ENCODE results near the gene TMEM179.

TMEM179 gene

DNA sequence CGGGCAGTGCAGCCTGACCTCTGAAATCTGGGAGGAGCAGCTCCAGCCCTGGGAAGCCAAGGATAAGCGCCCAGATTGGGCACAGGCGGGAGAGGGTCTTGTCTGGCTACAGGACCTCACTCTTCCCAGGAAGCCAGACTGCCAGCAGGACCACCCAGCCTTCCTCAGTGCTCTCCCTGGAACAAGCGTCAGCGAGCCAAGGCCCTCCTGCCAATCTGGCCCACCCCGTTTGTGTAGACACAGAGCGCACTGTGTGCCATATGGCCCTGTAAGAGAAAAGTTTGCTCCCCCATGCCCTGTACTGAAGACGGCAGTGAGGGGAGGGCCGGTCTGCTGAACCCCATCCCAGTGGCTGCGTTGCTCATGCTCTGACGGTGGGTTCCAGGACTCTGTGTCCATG, 26.3 kb downstream of the TMEM179 start:
- no peak for DNase-seq (ENCODE audit: low read depth, low spot score)
- H3K27me3 ChIP-seq (ENCODE audit: control insufficient read depth, insufficient read depth, low read length): no peaks in the 10 kb centered on the region
- H3K4me3 ChIP-seq (ENCODE audit: low read length): no peak overlapping the region
- no peaks in the 10 kb centered on the region; the same call in 1 of the 2 replicates for H3K36me3 ChIP-seq (ENCODE audit: control insufficient read depth, insufficient read depth, low read length)
- H3K4me1 ChIP-seq (ENCODE audit: control insufficient read depth, insufficient read depth, low read length): no peaks in the 10 kb centered on the region; the same call in 1 of the 2 replicates
- H3K27ac ChIP-seq (ENCODE audit: low read length): no peak overlapping the region
- no peaks in the 10 kb centered on the region for H3K9me3 ChIP-seq (ENCODE audit: control insufficient read depth, insufficient read depth, low read length)
- no CpG with 5 or more reads among the region's 11 CpGs for WGBS (ENCODE audit: insufficient coverage, insufficient read length)

DNA sequence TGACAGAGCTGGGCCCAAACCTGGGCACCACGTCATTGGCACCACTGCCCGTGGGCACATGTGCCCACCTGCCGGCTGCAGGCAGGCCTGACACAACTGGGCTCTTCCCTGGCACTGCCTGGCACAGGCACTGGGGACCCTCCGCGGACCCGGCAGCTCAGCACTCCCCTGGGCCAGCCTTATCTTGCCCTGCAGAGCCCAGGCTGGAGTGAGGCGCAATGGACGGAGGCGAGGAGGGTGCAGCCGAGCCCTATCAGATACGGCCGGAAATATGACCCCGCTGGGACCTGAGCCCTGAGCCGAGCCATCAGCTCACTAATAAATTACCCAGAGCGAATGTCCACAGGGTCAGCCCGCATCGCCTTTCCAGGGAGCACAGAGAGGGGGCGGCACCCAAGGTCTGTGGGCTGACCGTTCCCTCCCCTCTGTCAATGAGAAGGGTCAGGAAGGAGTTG, 26.7 kb downstream of the TMEM179 start:
- DNase-seq (ENCODE audit: low read depth, low spot score): no peak
- Histone ChIP-seq H3K27ac (ENCODE audit: low read length) (no peak overlapping the region), H3K4me3 (ENCODE audit: low read length) (no peak overlapping the region), H3K4me1 (ENCODE audit: control insufficient read depth, insufficient read depth, low read length) (no peaks in the 10 kb centered on the region; the same call in 1 of the 2 replicates), H3K36me3 (ENCODE audit: control insufficient read depth, insufficient read depth, low read length) (no peaks in the 10 kb centered on the region; the same call in 1 of the 2 replicates), H3K27me3 (ENCODE audit: control insufficient read depth, insufficient read depth, low read length) (no peaks in the 10 kb centered on the region), H3K9me3 (ENCODE audit: control insufficient read depth, insufficient read depth, low read length) (no peaks in the 10 kb centered on the region)
- WGBS (ENCODE audit: insufficient coverage, insufficient read length): no CpG with 5 or more reads among the region's 19 CpGs

DNA sequence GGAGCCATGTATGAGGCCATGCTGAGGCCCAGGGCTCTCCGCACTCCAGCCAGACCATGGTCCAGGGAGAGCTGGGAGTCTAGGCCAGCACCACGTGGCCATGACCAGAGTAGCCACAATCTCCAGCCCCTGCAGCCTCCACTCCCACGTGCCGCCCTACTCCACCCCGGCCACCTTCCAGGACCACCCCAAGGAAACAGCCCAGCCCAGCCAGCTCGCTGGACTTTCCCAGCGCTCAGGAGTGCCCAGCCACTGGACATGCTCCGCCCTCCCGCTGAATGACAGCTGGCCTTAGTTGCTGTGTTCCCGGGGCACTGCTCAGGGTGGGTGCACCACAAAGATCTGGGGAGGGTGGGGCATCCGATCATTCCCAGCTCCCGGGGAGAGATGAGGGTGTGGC, 27.1 kb downstream of the TMEM179 start:
- Histone ChIP-seq H3K27ac (ENCODE audit: low read length) (no peak overlapping the region), H3K9me3 (ENCODE audit: control insufficient read depth, insufficient read depth, low read length) (no peaks in the 10 kb centered on the region), H3K36me3 (ENCODE audit: control insufficient read depth, insufficient read depth, low read length) (no peaks in the 10 kb centered on the region; the same call in 1 of the 2 replicates), H3K4me3 (ENCODE audit: low read length) (no peak overlapping the region), H3K27me3 (ENCODE audit: control insufficient read depth, insufficient read depth, low read length) (no peaks in the 10 kb centered on the region), H3K4me1 (ENCODE audit: control insufficient read depth, insufficient read depth, low read length) (no peaks in the 10 kb centered on the region; the same call in 1 of the 2 replicates)
- WGBS (ENCODE audit: insufficient coverage, insufficient read length): no CpG with 5 or more reads among the region's 12 CpGs
- DNase-seq (ENCODE audit: low read depth, low spot score): no peak

DNA sequence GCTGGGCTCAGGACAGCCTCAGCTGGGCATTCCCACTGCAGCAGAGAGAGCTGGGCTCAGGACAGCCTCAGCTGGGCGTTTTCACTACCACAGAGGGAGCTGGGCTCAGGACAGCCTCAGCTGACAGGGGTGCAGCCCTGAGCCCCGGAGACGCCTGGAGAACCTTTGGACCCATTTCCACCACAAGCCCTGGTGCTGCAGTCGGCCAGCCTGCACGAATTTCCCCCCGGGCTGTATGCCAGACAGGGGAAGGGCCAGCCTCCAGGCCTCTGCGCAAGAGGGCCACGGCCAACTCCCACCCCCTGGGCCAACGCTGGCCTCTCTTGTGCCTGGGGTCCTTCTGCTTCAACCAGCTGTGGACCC, 27.6 kb downstream of the TMEM179 start:
- no peak for DNase-seq (ENCODE audit: low read depth, low spot score)
- WGBS (ENCODE audit: insufficient coverage, insufficient read length): no CpG with 5 or more reads among the region's 9 CpGs
- Histone ChIP-seq H3K4me1 (ENCODE audit: control insufficient read depth, insufficient read depth, low read length) (no peaks in the 10 kb centered on the region; the same call in 1 of the 2 replicates), H3K36me3 (ENCODE audit: control insufficient read depth, insufficient read depth, low read length) (no peaks in the 10 kb centered on the region; the same call in 1 of the 2 replicates), H3K9me3 (ENCODE audit: control insufficient read depth, insufficient read depth, low read length) (no peaks in the 10 kb centered on the region), H3K27me3 (ENCODE audit: control insufficient read depth, insufficient read depth, low read length) (no peaks in the 10 kb centered on the region), H3K27ac (ENCODE audit: low read length) (no peak overlapping the region), H3K4me3 (ENCODE audit: low read length) (no peak overlapping the region)

DNA sequence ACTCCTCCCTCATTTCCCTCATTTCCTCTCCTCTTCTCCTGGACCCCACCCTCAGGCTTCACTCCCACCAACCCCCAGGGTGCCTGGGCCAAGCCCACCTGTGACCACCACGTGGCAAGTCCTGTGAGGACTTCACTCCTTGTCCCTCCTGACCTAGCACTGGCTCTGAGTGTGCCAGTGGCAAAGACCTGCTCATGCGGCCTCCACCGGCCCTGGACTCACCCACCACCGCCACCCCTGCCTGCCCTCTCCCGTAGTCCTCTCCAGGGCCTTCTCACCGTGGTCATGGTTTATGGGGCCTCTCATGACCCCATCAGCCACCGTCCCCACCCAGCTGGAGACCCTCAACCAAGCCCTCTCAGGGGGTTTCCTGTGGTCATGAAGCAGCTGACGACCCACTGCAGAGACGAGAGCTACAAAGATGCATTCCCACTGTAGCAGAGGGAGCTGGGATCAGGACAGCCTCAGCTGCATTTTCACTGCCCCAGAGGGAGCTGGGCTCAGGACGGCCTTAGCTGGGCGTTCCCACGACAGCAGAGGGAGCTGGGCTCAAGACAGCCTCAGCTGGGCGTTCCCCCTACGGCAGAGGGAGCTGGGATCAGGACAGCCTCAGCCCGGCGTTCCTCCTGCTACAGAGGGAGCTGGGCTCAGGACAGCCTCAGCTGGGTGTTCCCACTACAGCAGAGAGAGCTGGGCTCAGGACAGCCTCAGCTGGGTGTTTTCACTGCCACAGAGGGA, 28.2 kb downstream of the TMEM179 start:
- DNase-seq (ENCODE audit: low read depth, low spot score): no peak
- Histone ChIP-seq H3K4me3 (ENCODE audit: low read length) (no peak overlapping the region), H3K27me3 (ENCODE audit: control insufficient read depth, insufficient read depth, low read length) (no peaks in the 10 kb centered on the region), H3K4me1 (ENCODE audit: control insufficient read depth, insufficient read depth, low read length) (no peaks in the 10 kb centered on the region; the same call in 1 of the 2 replicates), H3K27ac (ENCODE audit: low read length) (no peak overlapping the region), H3K36me3 (ENCODE audit: control insufficient read depth, insufficient read depth, low read length) (no peaks in the 10 kb centered on the region; the same call in 1 of the 2 replicates), H3K9me3 (ENCODE audit: control insufficient read depth, insufficient read depth, low read length) (no peaks in the 10 kb centered on the region)
- WGBS (ENCODE audit: insufficient coverage, insufficient read length): no CpG with 5 or more reads among the region's 16 CpGs

DNA sequence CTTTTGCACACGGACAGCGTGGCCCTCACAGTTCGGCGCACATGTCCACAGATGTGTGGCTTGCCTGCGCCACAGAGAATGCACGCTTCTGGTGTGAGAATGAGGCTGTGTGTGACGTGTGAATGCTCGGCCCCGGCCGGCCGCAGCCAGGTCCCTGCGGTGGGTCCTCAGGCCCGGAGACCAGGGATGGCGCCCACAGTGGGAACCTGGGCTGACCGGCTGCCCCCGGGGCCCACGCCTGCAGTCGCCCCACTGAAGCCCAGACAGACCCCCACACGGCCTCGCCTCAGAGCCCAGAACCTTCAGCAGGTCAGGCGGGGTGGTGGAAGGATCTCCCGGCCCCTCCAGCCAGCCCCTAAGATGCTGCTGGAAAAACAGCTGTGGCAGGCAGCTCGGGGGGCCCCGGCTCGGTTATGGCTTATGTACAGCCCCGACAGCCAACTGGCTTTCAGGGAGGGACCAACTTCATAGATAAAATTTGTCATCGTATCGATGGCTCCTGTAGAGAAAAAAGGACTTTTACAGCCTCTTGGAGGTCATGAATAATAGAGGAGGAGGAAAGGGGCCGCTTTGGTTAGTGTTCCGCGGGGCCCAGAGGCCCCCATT, 29.5 kb downstream of the TMEM179 start:
- Histone ChIP-seq H3K9me3 (ENCODE audit: control insufficient read depth, insufficient read depth, low read length) (no peaks in the 10 kb centered on the region), H3K36me3 (ENCODE audit: control insufficient read depth, insufficient read depth, low read length) (no peaks in the 10 kb centered on the region; the same call in 1 of the 2 replicates), H3K4me3 (ENCODE audit: low read length) (no peak overlapping the region), H3K27ac (ENCODE audit: low read length) (no peak overlapping the region), H3K27me3 (ENCODE audit: control insufficient read depth, insufficient read depth, low read length) (no peaks in the 10 kb centered on the region), H3K4me1 (ENCODE audit: control insufficient read depth, insufficient read depth, low read length) (no peaks in the 10 kb centered on the region; the same call in 1 of the 2 replicates)
- DNase-seq (ENCODE audit: low read depth, low spot score): no peak
- WGBS (ENCODE audit: insufficient coverage, insufficient read length): no CpG with 5 or more reads among the region's 31 CpGs

DNA sequence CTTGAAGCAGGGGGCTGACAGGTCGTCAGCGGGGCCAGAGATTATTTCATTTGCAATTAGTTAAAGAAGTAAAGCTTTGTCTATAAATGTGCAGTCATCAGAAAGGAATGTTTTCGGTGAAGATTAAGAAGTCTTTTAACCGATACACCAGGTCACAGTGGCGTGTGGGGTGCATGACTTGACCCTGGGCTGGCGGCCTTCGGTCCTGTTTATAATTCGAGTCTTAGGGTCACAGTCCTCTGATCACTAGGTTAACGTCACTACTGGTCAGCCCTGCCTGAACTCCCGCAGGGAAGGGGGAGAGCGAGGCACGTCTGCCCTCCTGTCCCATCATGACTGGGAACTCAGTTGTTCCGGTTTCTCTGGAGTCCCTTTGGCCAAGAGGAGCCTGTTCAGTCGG, 30.0 kb downstream of the TMEM179 start:
- Histone ChIP-seq H3K4me1 (ENCODE audit: control insufficient read depth, insufficient read depth, low read length) (no peaks in the 10 kb centered on the region; the same call in 1 of the 2 replicates), H3K36me3 (ENCODE audit: control insufficient read depth, insufficient read depth, low read length) (no peaks in the 10 kb centered on the region; the same call in 1 of the 2 replicates), H3K27me3 (ENCODE audit: control insufficient read depth, insufficient read depth, low read length) (no peaks in the 10 kb centered on the region), H3K9me3 (ENCODE audit: control insufficient read depth, insufficient read depth, low read length) (no peaks in the 10 kb centered on the region), H3K27ac (ENCODE audit: low read length) (no peak overlapping the region), H3K4me3 (ENCODE audit: low read length) (no peak overlapping the region)
- no peak for DNase-seq (ENCODE audit: low read depth, low spot score)
- no CpG with 5 or more reads among the region's 14 CpGs for WGBS (ENCODE audit: insufficient coverage, insufficient read length)

DNA sequence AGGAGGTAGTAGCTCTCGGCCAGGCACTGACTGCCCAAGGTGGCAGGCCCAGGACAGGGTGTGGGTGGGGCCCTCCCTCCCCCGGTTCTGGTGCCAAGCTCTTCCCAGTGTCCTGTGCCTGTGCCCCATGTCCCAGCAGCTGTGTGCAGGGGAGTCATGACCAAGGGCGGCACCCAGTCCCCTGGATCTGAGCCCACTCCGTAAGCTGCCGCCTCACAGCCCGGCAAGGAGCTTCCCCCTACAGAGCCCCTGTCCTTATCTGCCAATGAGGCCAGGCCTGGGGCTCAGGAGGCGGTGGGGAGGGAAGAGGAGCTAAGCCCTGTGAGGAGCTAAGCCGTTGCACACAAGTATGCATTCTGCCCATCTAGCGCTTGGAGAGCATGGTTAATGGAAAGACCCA, 30.6 kb downstream of the TMEM179 start:
- Histone ChIP-seq H3K27me3 (ENCODE audit: control insufficient read depth, insufficient read depth, low read length) (no peaks in the 10 kb centered on the region), H3K36me3 (ENCODE audit: control insufficient read depth, insufficient read depth, low read length) (no peaks in the 10 kb centered on the region; the same call in 1 of the 2 replicates), H3K4me1 (ENCODE audit: control insufficient read depth, insufficient read depth, low read length) (no peaks in the 10 kb centered on the region; the same call in 1 of the 2 replicates), H3K27ac (ENCODE audit: low read length) (no peak overlapping the region), H3K9me3 (ENCODE audit: control insufficient read depth, insufficient read depth, low read length) (no peaks in the 10 kb centered on the region), H3K4me3 (ENCODE audit: low read length) (no peak overlapping the region)
- DNase-seq (ENCODE audit: low read depth, low spot score): no peak
- no CpG with 5 or more reads among the region's 9 CpGs for WGBS (ENCODE audit: insufficient coverage, insufficient read length)

DNA sequence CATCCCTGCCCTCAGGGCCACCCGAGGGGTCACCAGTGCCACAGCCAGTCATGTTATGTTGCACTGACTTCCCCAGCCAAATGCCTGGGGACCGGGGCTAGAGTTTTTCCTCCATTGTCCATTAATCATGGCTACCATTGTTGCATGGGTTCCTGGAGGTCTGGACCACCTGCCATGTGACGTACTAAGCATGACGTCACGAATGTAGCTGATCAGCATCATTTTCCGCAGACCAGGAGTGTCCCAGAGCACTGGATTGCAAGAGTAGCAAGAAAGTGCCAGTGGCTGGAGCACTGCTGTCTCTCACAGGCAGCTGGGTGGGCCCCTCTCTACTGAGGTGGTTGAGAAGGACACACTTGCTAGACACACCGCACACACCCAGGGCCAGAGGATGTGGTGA, 31.9 kb downstream of the TMEM179 start:
- Histone ChIP-seq H3K4me3 (ENCODE audit: low read length) (no peak overlapping the region), H3K9me3 (ENCODE audit: control insufficient read depth, insufficient read depth, low read length) (no peaks in the 10 kb centered on the region), H3K4me1 (ENCODE audit: control insufficient read depth, insufficient read depth, low read length) (no peaks in the 10 kb centered on the region; the same call in 1 of the 2 replicates), H3K27ac (ENCODE audit: low read length) (no peak overlapping the region), H3K36me3 (ENCODE audit: control insufficient read depth, insufficient read depth, low read length) (no peaks in the 10 kb centered on the region; the same call in 1 of the 2 replicates), H3K27me3 (ENCODE audit: control insufficient read depth, insufficient read depth, low read length) (no peaks in the 10 kb centered on the region)
- WGBS (ENCODE audit: insufficient coverage, insufficient read length): no CpG with 5 or more reads among the region's 7 CpGs
- no peak for DNase-seq (ENCODE audit: low read depth, low spot score)

DNA sequence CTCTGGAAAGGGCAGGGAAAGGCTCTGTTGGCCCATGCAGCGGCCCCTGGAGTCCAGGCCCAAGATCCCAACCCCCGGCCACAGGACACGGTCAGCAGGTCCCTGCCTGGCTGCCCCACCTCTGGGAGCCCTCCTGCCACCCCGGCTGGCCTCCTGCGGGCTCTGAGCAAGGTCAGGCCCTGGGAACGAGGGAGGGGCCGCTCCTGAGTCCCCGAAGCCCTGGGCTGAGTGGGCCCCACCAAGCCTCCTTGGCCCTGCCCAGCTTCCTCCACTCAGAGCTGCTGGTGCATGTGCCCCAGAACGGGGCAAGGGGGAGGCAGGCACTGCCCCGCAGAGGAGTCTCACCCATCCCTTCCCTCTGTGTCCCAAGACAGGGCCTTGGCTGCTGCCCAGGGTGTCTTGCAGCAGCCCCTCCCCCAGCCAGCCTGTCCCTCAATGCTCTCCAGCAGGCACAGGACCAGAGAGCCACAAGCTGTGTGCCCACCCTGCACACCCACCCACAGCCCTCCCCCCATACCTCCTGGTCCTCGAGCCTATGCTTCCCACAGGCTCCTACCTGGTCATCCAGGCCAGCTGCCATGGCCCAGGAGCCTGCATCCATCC, 32.4 kb downstream of the TMEM179 start:
- H3K9me3 ChIP-seq (ENCODE audit: control insufficient read depth, insufficient read depth, low read length): no peaks in the 10 kb centered on the region
- no peak overlapping the region for H3K27ac ChIP-seq (ENCODE audit: low read length)
- WGBS (ENCODE audit: insufficient coverage, insufficient read length): no CpG with 5 or more reads among the region's 11 CpGs
- H3K4me3 ChIP-seq (ENCODE audit: low read length): no peak overlapping the region
- no peaks in the 10 kb centered on the region; the same call in 1 of the 2 replicates for H3K4me1 ChIP-seq (ENCODE audit: control insufficient read depth, insufficient read depth, low read length)
- H3K36me3 ChIP-seq (ENCODE audit: control insufficient read depth, insufficient read depth, low read length): no peaks in the 10 kb centered on the region
- H3K27me3 ChIP-seq (ENCODE audit: control insufficient read depth, insufficient read depth, low read length): no peaks in the 10 kb centered on the region
- DNase-seq (ENCODE audit: low read depth, low spot score): no peak

Measured in iPS DF 6.9 (cell line).